ENCODE measurements around the gene NCLN. TPM values are rescaled to one million over a fixed set of nuclear protein-coding genes. Genes with fewer than 3 reads are reported as not detected.

Gene NCLN
- total RNA-seq, 1 experiment from 2014 or later: 74.7 TPM

DNA sequence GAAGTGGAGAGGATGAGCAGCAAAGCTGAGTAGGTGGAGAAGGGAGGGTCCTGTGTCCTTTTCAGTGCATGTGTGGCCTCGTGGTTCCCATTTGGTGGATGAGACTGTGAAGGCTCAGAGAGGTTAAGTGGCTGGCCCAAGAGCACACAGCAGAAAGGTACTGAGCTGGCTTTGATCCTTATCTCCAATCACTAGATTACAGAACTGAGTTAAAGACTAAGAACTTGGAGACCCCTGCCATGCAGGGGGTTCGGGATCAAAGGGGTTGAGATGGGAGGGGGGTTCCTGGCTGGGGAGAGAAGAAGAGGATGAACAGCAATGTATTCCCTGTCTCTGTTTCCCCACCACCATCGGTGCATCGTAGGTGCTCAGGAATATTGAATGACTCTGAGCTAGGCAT lies 50.5 kb downstream of the NCLN start:
- no peak overlapping the region for H3K9ac ChIP-seq (ENCODE audit: low read length)
- no peak overlapping the region for H2AFZ ChIP-seq (ENCODE audit: low read length)
- no peaks in the 10 kb centered on the region for H3K27me3 ChIP-seq (ENCODE audit: low read length)
- no peak overlapping the region for H3K4me3 ChIP-seq (ENCODE audit: low read length)
- DNase-seq (no peak), ATAC-seq (no peak)
- H3K4me2 ChIP-seq (ENCODE audit: low read length): no peak overlapping the region
- no peaks in the 10 kb centered on the region for H3F3A ChIP-seq (ENCODE audit: low read length, unreplicated experiment)
- TF ChIP-seq, protein P1, sequence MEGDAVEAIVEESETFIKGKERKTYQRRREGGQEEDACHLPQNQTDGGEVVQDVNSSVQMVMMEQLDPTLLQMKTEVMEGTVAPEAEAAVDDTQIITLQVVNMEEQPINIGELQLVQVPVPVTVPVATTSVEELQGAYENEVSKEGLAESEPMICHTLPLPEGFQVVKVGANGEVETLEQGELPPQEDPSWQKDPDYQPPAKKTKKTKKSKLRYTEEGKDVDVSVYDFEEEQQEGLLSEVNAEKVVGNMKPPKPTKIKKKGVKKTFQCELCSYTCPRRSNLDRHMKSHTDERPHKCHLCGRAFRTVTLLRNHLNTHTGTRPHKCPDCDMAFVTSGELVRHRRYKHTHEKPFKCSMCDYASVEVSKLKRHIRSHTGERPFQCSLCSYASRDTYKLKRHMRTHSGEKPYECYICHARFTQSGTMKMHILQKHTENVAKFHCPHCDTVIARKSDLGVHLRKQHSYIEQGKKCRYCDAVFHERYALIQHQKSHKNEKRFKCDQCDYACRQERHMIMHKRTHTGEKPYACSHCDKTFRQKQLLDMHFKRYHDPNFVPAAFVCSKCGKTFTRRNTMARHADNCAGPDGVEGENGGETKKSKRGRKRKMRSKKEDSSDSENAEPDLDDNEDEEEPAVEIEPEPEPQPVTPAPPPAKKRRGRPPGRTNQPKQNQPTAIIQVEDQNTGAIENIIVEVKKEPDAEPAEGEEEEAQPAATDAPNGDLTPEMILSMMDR (conservative IDR thresholded peaks at IDR 0.05; ENCODE audit: low read depth, low read length): no peak
- TF ChIP-seq EZH2phosphoT487 (IDR thresholded peaks at IDR 0.05; ENCODE audit: borderline replicate concordance, low read length) (no peak), EZH2 (IDR thresholded peaks at IDR 0.05; ENCODE audit: low read length, unreplicated experiment) (no peak)
- ChIA-PET CTCF (no interaction called here), POLR2A (ENCODE audit: unreplicated experiment) (no interaction called here)
- H3K27ac ChIP-seq (ENCODE audit: low read length): no peak overlapping the region
- H3K9me2 ChIP-seq (replicated peaks; ENCODE audit: low read length): no peaks in the 10 kb centered on the region
- H4K20me1 ChIP-seq (ENCODE audit: low read length): no peaks in the 10 kb centered on the region
- H3K79me2 ChIP-seq (ENCODE audit: low read length): no peaks in the 10 kb centered on the region
- BruUV-seq (replicated peaks): no TSS peak
- intact Hi-C loops (cut with micrococcal nuclease): no loop called here
- no peaks in the 10 kb centered on the region for H3K9me3 ChIP-seq (ENCODE audit: low read length)
- no peaks in the 10 kb centered on the region for H3K36me3 ChIP-seq (ENCODE audit: low read depth, low read length)
- no peaks in the 10 kb centered on the region for H3K4me1 ChIP-seq (ENCODE audit: insufficient read depth, low read length)

DNA sequence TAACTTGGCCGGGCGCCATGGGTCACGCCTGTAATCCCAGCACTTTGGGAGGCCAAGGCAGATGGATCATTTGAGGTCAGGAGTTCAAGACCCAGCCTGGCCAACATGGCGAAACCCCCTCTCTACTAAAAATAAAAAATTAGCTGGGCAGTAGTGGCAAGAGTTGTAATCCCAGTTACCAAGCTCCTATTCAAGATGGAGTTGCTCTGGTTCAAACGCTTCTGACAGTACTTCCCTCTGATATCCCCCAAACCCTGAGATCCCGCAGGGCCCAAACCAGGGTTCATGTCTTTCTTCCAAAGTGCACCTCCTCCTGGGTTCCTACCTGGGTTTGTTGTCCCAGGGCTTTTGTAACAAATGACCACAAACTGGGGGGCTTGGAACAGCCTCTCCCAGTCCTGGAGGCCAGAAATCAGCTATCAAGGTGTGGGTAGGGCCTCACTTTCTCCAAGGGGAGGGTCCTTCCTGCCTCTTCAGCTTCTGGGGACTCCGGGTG lies 52.4 kb downstream of the NCLN start:
- no peaks in the 10 kb centered on the region for H3K9me2 ChIP-seq (replicated peaks; ENCODE audit: low read length)
- intact Hi-C loops (cut with micrococcal nuclease): no loop called here
- ChIA-PET POLR2A (ENCODE audit: unreplicated experiment) (no interaction called here), CTCF (no interaction called here)
- no peaks in the 10 kb centered on the region for H3F3A ChIP-seq (ENCODE audit: low read length, unreplicated experiment)
- no peaks in the 10 kb centered on the region for H4K20me1 ChIP-seq (ENCODE audit: low read length)
- DNase-seq (no peak), ATAC-seq (no peak)
- no peak overlapping the region for H3K4me3 ChIP-seq (ENCODE audit: low read length)
- no peaks in the 10 kb centered on the region for H3K36me3 ChIP-seq (ENCODE audit: low read depth, low read length)
- H3K4me2 ChIP-seq (ENCODE audit: low read length): no peak overlapping the region
- TF ChIP-seq EZH2phosphoT487 (IDR thresholded peaks at IDR 0.05; ENCODE audit: borderline replicate concordance, low read length) (no peak), EZH2 (IDR thresholded peaks at IDR 0.05; ENCODE audit: low read length, unreplicated experiment) (no peak)
- TF ChIP-seq, protein P1 (conservative IDR thresholded peaks at IDR 0.05; ENCODE audit: low read depth, low read length): no peak
- no peaks in the 10 kb centered on the region for H3K27me3 ChIP-seq (ENCODE audit: low read length)
- H3K4me1 ChIP-seq (ENCODE audit: insufficient read depth, low read length): no peaks in the 10 kb centered on the region
- no peaks in the 10 kb centered on the region for H3K79me2 ChIP-seq (ENCODE audit: low read length)
- no peak overlapping the region for H3K27ac ChIP-seq (ENCODE audit: low read length)
- H3K9me3 ChIP-seq (ENCODE audit: low read length): no peaks in the 10 kb centered on the region
- no TSS peak for BruUV-seq (replicated peaks)
- no peak overlapping the region for H2AFZ ChIP-seq (ENCODE audit: low read length)
- no peak overlapping the region for H3K9ac ChIP-seq (ENCODE audit: low read length)

DNA sequence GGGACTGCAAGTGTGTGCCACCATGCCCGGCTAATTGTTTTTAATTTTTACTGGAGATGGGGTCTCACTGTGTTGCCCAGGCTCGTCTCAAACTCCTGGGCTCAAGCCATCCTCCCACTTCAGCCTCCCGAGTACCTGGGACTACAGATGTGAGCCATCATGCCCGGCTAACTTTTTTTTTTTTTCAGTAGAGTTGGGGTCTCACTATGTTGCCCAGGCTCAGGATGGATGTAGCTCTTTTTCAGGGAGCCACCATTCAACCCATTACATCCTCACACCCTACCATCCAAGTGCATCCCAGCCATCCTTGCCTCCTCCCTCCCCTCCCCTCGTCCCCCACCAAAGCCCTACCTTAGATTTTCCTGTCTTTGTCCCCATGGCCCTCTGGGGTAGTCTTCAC lies 53.6 kb downstream of the NCLN start:
- Histone ChIP-seq H3K79me2 (ENCODE audit: low read length) (no peaks in the 10 kb centered on the region), H3K4me1 (ENCODE audit: insufficient read depth, low read length) (no peaks in the 10 kb centered on the region), H3K4me2 (ENCODE audit: low read length) (no peak overlapping the region), H3K9me3 (ENCODE audit: low read length) (no peaks in the 10 kb centered on the region), H3K9ac (ENCODE audit: low read length) (no peak overlapping the region), H3K4me3 (ENCODE audit: low read length) (no peak overlapping the region), H3K27me3 (ENCODE audit: low read length) (no peaks in the 10 kb centered on the region), H3F3A (ENCODE audit: low read length, unreplicated experiment) (no peaks in the 10 kb centered on the region), H3K9me2 (replicated peaks; ENCODE audit: low read length) (no peaks in the 10 kb centered on the region), H4K20me1 (ENCODE audit: low read length) (no peaks in the 10 kb centered on the region), H3K27ac (ENCODE audit: low read length) (no peak overlapping the region), H3K36me3 (ENCODE audit: low read depth, low read length) (no peaks in the 10 kb centered on the region), H2AFZ (ENCODE audit: low read length) (no peak overlapping the region)
- TF ChIP-seq EZH2 (IDR thresholded peaks at IDR 0.05; ENCODE audit: low read length, unreplicated experiment) (no peak), EZH2phosphoT487 (IDR thresholded peaks at IDR 0.05; ENCODE audit: borderline replicate concordance, low read length) (no peak)
- TF ChIP-seq, protein P1 (conservative IDR thresholded peaks at IDR 0.05; ENCODE audit: low read depth, low read length): no peak
- DNase-seq: no peak
- BruUV-seq (replicated peaks): no TSS peak
- CTCF ChIA-PET: no interaction called here
- no peak for ATAC-seq
- intact Hi-C loops (cut with micrococcal nuclease): no loop called here
- POLR2A ChIA-PET (ENCODE audit: unreplicated experiment): no interaction called here

Measured in PC-3 (cell line).